NCI-H2171 (cell line): ENCODE data around the gene FRMD4A.
"Not testable (repeated sequence)": the region's sequence is repeated elsewhere in the genome, so short reads cannot be mapped to it uniquely, and the experiment has no call there.

Experiments
- DNase-seq: peaks from one replicate; lab custom pipeline; 2025; lab: John Stamatoyannopoulos, UW

The FRMD4A gene

GRCh38 chr10:13787015-13787421 is 543.7 kb downstream of the FRMD4A start:
- DNase-seq = no peak

- no peak for DNase-seq
These were observed 546.7 kb downstream of the FRMD4A start for GRCh38 chr10:13784067-13784466.

GRCh38 chr10:13779748-13780147 is 551.0 kb downstream of the FRMD4A start:
- no peak for DNase-seq

- DNase-seq = not testable (repeated sequence)
These were observed 552.1 kb downstream of the FRMD4A start for GRCh38 chr10:13778693-13778960.

GRCh38 chr10:13776861-13777311 is 553.8 kb downstream of the FRMD4A start:
- no peak for DNase-seq

- no peak for DNase-seq
These were observed 554.6 kb downstream of the FRMD4A start for GRCh38 chr10:13775786-13776775.

GRCh38 chr10:13774303-13774893 is 556.3 kb downstream of the FRMD4A start:
- no peak for DNase-seq

GRCh38 chr10:13773496-13774170 is 557.1 kb downstream of the FRMD4A start:
- DNase-seq = no peak

GRCh38 chr10:13773043-13773442 is 557.7 kb downstream of the FRMD4A start:
- no peak for DNase-seq

GRCh38 chr10:13771992-13772391 is 558.7 kb downstream of the FRMD4A start:
- no peak for DNase-seq

GRCh38 chr10:13770760-13771493 is 559.8 kb downstream of the FRMD4A start:
- DNase-seq = no peak

- no peak for DNase-seq
These were observed 560.8 kb downstream of the FRMD4A start for GRCh38 chr10:13769946-13770345.

GRCh38 chr10:13767676-13768178 is 563.0 kb downstream of the FRMD4A start:
- no peak for DNase-seq

- DNase-seq = not testable (repeated sequence)
These were observed 563.6 kb downstream of the FRMD4A start for GRCh38 chr10:13767148-13767547.

GRCh38 chr10:13765641-13766341 is 564.9 kb downstream of the FRMD4A start:
- no peak for DNase-seq

GRCh38 chr10:13761490-13762091 is 569.1 kb downstream of the FRMD4A start:
- no peak for DNase-seq

- no peak for DNase-seq
These were observed 571.6 kb downstream of the FRMD4A start for GRCh38 chr10:13759168-13759567.

GRCh38 chr10:13758756-13759155 is 572.0 kb downstream of the FRMD4A start:
- no peak for DNase-seq

- peak; percentile 72 for DNase-seq
These were observed 572.4 kb downstream of the FRMD4A start for GRCh38 chr10:13758312-13758711.

- no peak for DNase-seq
These were observed 576.4 kb downstream of the FRMD4A start for GRCh38 chr10:13754277-13754676.
